Activated CD8-positive, alpha-beta memory T cell treated with anti-CD3 and anti-CD28 coated beads for 1 hour (primary cell): ENCODE data around the gene UBE2H.
"Not testable (repeated sequence)": the region's sequence is repeated elsewhere in the genome, so short reads cannot be mapped to it uniquely, and the experiment has no call there.

Experiments used
- DNase-seq, 2 donors: peaks; one replicate each; pipeline ENCODE4 v3.0.0-alpha.2; 2020; ENCODE audit warnings: low read depth in 1 of 2; ENCODE audit errors: extremely low read depth in 1 of 2

UBE2H gene

DNA sequence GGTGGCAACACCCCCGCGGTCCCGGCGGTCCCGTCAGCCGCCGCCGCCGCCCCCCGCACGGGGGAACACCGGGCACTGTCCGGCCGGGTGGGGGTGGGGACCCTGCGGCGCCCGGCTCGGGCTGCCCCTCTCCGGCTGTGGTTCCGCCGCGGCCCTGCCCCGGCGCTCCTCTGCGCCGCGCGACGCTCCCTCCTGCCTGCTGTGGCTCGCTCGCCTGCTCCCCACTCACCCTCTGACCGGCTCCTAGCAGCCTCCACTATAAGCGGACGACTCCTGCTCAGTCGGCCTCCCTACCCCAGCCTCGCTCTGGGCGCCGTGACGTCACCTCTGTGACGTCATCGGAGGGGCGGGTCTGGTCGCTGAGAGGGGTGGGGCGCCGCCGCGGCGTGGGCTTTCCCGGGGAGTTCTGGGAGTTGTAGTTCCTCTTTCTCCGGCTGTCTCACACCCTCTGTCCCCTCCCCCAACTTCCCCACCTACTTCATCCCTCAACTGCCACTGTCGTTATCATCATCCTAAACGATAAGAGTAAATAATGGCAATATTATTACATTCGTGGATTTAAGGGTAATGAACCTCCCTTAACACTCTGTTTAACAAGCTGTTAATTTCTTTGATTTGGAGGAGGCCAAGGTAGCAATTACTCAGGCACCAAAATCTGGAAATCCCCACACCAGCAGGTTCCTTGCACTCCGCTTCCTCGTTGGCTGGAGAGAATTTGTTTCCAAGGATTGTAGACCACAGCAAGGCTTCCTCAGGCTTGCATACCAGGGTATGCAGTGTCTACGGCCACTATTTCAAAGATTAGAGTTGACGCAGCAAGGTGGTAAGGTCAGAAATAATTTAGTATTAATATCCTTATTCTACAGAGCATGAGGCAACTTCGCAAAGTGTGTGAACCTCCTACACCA is at the start of gene UBE2H:
Gene UBE2H, minus strand, starts transcription at position 308 of the 908 bp plus-strand sequence. CDS start 405 bp downstream, outside the sequence.
- DNase-seq = peak; percentile 70 to 90

GRCh38 chr7:129998446-129998845 is 45.7 kb upstream of the UBE2H start:
- DNase-seq = no peak

DNA sequence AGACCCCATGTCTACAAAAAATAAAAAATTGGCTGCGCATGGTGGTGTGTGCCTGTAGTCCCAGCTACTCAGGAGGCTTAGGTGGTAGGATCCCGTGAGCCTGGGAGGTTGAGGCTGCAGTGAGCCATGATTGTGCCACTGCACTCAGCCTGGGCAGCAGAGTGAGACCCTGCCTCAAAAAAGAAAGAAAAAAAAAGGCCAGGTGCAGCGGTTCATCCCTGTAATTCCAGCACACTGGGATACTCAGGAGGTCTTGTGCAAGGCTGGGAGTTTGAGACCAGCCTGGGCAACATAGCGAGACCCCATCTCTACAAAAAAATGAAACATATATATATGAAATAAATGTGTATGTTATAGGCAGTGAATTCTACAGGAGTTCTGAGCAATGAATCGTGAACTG is 44.5 kb upstream of the UBE2H start:
- DNase-seq = no peak

DNA sequence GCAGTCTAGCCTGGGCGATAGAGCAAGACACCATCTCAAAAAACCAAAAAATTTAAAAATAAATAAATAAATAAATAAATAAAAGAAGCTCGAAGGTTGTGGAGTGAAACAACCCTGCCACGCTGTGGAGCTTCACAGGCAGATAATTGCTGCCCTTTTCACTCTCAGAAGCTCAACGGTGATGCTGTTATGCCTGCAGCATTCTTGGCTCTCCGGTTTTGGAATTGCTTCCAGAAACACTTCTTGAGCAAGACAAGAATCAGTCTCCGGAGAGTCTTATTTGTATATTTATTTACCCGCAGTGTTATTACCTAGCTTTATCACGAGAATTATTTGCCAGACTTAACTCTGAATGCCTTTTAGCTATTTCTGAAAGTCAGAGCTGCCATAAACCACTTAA is 40.5 kb upstream of the UBE2H start:
- DNase-seq = no peak

- no peak for DNase-seq
These were observed 37.8 kb upstream of the UBE2H start for GRCh38 chr7:129990403-129991192.

DNA sequence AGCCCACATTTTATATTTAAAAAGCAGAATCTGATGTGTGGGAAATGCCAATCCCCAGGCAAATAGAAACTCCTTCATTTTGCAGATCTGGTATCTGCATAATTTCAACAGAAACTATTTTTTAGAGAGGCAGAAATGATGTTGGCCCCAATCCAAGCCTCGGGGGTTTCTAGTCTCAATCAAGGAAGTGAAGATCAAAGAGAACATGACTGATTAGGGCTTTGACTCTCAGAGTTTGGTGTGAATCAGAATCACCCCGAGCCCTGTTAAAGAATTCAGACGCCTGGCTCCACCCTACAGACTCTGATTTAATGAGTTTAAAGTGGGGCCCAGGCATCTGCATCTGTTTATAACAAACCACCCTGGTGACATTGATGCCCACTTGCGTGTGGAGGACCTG is 36.7 kb upstream of the UBE2H start:
- DNase-seq = peak in 1 of 2 donors; percentile 8

GRCh38 chr7:129986600-129986999 is 33.8 kb upstream of the UBE2H start:
- no peak for DNase-seq

GRCh38 chr7:129980667-129981066 is 27.9 kb upstream of the UBE2H start:
- DNase-seq = no peak

DNA sequence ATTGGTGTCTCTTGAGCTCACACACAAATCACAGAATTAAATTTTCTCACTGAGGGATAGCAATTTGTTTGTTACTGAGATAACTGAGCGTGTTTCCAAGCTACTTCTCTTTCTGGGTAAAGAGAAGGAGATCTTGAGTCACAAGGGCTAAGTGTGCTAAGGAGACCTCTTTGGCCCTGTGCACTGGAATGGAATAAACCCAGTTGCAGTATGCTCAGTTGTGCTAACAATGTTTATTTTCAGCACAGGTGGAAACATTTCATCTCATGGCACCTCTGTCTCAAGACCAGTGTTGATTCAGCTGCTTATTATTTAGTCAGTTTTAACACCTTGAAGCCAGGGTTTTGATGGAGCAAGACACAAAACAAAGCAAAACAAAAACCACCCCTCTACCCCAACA is 22.5 kb upstream of the UBE2H start:
- DNase-seq = no peak

GRCh38 chr7:129970816-129971215 is 18.1 kb upstream of the UBE2H start:
- DNase-seq = no peak

GRCh38 chr7:129969881-129970446 is 17.2 kb upstream of the UBE2H start:
- no peak for DNase-seq

DNA sequence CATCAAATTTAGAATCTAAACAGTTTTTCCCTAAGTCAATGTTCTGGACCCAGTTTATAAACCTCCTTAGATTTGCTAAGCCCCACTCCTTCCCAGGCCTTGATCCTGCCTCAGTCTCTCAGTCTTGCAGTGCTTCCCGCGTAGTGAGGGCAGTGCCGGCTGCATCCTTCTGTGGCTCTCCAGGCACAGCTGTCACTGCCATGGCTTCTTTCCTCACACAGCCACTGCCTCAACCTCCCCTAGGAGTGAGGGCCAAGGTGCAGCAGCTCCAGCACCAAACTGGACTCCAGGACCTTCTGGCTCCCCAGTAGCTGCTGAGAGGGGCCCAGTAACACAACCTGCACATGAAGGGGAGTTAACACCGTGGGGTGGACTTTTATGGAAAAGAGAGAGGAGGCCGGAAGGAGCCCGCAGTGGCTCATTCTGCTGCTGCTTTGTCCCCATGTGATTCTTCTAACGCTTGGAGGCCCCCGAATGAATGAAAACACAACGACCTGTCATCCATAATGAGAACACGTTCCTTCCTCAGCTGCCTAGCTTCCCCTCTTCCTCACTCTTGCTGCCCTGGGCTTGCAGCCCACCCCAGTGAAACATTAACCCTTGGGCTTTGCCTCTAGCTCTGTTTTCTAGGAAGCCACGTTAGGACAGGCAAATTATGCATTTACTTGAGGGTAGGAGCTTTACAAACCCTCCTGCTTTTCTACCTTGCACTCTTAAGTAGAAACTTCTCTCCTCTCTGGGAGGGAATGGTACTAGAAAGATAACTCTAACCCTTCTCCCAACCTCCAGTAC is 16.0 kb upstream of the UBE2H start:
- no peak for DNase-seq

- not testable (repeated sequence) for DNase-seq
These were observed 7.4 kb upstream of the UBE2H start for GRCh38 chr7:129960204-129960475.

- no peak for DNase-seq
These were observed 6.9 kb upstream of the UBE2H start for GRCh38 chr7:129959471-129960203.

DNA sequence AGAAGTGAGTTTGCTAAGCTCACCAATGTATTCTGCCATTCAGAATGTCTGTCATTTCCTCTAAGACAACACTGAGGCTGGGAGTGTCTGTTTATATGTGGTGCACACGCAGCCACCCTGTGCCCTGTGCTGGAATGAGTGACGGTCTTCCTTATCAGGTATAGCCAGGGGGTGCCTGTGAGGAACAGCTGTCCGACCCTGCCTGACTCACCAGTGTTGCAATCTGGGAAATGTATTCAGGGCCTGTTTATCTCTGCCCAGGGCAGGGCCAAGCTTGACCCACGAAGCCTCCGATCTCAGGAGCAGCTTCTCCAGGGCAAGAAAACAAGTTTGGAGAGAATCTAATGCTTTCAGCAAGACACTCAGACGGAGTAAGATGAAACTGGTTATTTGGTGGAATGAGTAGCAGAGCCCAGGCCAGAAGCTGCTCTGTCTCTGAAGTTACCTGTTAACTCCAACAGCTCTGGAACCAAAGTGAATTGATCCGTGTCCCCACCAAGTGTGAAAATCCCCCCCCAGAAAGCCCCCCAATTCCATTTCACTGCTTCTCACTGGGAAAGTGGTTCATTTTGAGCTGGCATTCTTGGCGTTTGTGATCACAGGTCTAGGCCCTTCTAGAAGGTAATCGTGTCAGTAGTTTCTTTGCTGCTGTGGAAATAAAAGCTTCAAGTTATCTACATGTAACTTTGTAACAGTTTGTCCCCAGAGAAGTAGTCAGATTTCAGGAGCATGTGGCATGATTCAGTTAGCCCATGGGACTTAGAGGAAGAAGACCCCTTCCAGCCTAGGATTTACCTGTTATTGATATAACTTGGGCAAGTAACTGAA is 6.1 kb upstream of the UBE2H start:
- DNase-seq = no peak

- DNase-seq = no peak
These were observed 3.3 kb upstream of the UBE2H start for GRCh38 chr7:129955993-129956543.

DNA sequence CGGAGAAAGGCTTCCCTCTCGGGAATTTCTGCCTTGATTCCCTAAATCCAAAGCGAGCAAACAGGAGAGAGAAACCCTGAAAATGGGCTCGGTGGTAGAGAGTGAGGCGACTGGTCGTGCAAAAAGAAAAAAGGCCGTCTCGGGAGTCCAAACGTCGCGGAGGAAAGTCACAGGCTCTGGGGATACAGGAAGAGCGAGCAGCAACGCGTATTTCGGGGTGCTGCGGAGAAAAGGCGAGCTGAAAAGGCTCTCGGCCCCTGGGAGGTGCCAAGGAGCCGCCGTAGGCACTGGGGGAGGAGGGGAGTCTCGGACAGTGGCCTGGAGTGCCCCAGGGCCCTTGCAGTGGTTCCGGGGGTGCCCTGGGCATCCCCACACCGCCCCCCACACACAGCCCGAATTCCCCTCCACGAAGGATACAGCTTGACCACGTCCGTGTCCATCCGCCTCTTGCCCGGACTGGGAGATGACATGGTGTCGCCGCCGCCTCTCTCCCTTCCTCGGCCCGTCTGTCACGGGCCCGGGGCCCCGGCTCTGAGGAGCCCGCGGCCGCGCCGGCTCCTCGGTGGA is 591 bp downstream of the UBE2H start:
- peak in 1 of 2 donors; percentile 6 for DNase-seq

GRCh38 chr7:129951226-129952085 is 1.3 kb downstream of the UBE2H start:
- DNase-seq = no peak
